ENCODE data around the gene MPDZ.

MPDZ gene

DNA sequence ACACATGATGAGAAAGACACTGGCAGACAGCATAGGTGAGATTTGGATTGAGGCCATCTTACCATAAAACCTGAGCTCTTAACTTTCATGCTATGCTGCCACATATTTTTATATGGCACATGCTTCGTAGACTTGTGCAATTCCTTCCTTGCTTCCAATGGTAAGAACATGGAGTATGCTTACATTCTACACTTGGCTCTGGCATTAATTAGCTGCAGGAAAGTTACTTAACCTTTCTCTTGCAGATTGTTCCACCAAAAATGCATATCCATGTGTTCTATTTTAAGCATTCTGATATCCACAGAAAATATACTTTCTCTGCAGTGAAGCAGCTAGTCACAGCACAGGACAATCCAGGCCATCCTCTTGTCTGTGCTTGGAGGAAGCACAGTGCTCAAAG is 119.4 kb downstream of the MPDZ start:
- Histone ChIP-seq H3K27me3 (ENCODE audit: insufficient read depth, poor library complexity, severe bottlenecking) (no peaks in the 10 kb centered on the region), H3K27ac (replicated peaks) (no peak overlapping the region), H3K4me3 (replicated peaks; ENCODE audit: insufficient read depth, low read length) (no peak overlapping the region)
- no peak for DNase-seq (ENCODE audit: low read depth in 1 of 2, low spot score in 1 of 2)
- TF ChIP-seq SPI1 (IDR thresholded peaks at IDR 0.05; ENCODE audit: borderline replicate concordance, low read depth) = no peak
- TF ChIP-seq, protein P1, sequence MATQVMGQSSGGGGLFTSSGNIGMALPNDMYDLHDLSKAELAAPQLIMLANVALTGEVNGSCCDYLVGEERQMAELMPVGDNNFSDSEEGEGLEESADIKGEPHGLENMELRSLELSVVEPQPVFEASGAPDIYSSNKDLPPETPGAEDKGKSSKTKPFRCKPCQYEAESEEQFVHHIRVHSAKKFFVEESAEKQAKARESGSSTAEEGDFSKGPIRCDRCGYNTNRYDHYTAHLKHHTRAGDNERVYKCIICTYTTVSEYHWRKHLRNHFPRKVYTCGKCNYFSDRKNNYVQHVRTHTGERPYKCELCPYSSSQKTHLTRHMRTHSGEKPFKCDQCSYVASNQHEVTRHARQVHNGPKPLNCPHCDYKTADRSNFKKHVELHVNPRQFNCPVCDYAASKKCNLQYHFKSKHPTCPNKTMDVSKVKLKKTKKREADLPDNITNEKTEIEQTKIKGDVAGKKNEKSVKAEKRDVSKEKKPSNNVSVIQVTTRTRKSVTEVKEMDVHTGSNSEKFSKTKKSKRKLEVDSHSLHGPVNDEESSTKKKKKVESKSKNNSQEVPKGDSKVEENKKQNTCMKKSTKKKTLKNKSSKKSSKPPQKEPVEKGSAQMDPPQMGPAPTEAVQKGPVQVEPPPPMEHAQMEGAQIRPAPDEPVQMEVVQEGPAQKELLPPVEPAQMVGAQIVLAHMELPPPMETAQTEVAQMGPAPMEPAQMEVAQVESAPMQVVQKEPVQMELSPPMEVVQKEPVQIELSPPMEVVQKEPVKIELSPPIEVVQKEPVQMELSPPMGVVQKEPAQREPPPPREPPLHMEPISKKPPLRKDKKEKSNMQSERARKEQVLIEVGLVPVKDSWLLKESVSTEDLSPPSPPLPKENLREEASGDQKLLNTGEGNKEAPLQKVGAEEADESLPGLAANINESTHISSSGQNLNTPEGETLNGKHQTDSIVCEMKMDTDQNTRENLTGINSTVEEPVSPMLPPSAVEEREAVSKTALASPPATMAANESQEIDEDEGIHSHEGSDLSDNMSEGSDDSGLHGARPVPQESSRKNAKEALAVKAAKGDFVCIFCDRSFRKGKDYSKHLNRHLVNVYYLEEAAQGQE (IDR thresholded peaks at IDR 0.05; ENCODE audit: insufficient replicate concordance, low read depth) = no peak
- no peak for TF ChIP-seq GABPA (IDR thresholded peaks at IDR 0.05; ENCODE audit: low read depth)
- TF ChIP-seq, protein P2, sequence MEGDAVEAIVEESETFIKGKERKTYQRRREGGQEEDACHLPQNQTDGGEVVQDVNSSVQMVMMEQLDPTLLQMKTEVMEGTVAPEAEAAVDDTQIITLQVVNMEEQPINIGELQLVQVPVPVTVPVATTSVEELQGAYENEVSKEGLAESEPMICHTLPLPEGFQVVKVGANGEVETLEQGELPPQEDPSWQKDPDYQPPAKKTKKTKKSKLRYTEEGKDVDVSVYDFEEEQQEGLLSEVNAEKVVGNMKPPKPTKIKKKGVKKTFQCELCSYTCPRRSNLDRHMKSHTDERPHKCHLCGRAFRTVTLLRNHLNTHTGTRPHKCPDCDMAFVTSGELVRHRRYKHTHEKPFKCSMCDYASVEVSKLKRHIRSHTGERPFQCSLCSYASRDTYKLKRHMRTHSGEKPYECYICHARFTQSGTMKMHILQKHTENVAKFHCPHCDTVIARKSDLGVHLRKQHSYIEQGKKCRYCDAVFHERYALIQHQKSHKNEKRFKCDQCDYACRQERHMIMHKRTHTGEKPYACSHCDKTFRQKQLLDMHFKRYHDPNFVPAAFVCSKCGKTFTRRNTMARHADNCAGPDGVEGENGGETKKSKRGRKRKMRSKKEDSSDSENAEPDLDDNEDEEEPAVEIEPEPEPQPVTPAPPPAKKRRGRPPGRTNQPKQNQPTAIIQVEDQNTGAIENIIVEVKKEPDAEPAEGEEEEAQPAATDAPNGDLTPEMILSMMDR (IDR thresholded peaks at IDR 0.05; ENCODE audit: insufficient read depth, low read length) = no peak
- TF ChIP-seq POLR2AphosphoS5 (IDR thresholded peaks at IDR 0.05; ENCODE audit: low read depth) = no peak

DNA sequence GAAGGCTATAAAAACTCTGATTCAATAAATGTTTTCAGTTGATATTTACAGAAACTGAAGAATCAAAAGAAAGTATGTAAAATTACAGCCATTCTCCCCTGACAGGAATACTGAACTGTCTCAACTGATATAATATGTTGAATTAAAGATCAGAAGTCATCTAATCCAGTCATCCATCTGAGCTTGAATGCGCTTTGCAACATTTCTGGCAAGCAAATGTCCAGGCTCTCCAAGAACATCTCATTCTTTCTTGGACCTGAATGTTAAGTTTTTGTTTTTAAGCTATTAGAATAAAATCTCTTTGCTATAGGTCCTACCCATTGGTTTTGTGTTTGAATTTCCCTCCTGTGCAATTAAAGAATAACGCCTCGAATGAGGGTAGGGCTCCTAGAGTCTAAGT is 120.5 kb downstream of the MPDZ start:
- H3K4me3 ChIP-seq (replicated peaks; ENCODE audit: insufficient read depth, low read length) = no peak overlapping the region
- no peaks in the 10 kb centered on the region for H3K27me3 ChIP-seq (ENCODE audit: insufficient read depth, poor library complexity, severe bottlenecking)
- TF ChIP-seq, protein P2 (IDR thresholded peaks at IDR 0.05; ENCODE audit: insufficient read depth, low read length) = no peak
- TF ChIP-seq, protein P1 (IDR thresholded peaks at IDR 0.05; ENCODE audit: insufficient replicate concordance, low read depth) = no peak
- TF ChIP-seq POLR2AphosphoS5 (IDR thresholded peaks at IDR 0.05; ENCODE audit: low read depth) (no peak), SPI1 (IDR thresholded peaks at IDR 0.05; ENCODE audit: borderline replicate concordance, low read depth) (no peak), GABPA (IDR thresholded peaks at IDR 0.05; ENCODE audit: low read depth) (no peak)
- no peak for DNase-seq (ENCODE audit: low read depth in 1 of 2, low spot score in 1 of 2)
- H3K27ac ChIP-seq (replicated peaks) = no peak overlapping the region

DNA sequence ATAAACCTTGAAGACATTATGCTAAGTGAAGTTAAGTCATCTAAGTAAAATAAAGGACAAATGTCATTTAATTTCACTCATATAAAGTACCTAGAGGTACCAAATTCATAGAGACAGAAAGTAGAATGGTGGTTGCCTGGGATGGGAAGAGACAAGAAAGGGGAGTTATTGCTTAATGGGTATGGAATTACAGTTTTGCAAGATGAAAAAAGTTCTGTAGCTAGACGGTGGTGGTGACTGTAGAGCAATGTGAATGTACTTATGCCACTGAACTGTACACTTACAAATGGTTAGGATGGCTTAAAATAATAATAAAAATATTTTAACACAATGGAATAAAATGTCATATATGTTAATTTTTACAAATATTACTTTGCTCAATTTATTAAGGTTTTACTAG is 128.0 kb downstream of the MPDZ start:
- DNase-seq (ENCODE audit: low read depth in 1 of 2, low spot score in 1 of 2) = no peak
- H3K27ac ChIP-seq (replicated peaks) = no peak overlapping the region
- H3K27me3 ChIP-seq (ENCODE audit: insufficient read depth, poor library complexity, severe bottlenecking) = no peaks in the 10 kb centered on the region
- TF ChIP-seq SPI1 (IDR thresholded peaks at IDR 0.05; ENCODE audit: borderline replicate concordance, low read depth) = no peak
- TF ChIP-seq, protein P1 (IDR thresholded peaks at IDR 0.05; ENCODE audit: insufficient replicate concordance, low read depth) = no peak
- no peak for TF ChIP-seq POLR2AphosphoS5 (IDR thresholded peaks at IDR 0.05; ENCODE audit: low read depth)
- TF ChIP-seq, protein P2 (IDR thresholded peaks at IDR 0.05; ENCODE audit: insufficient read depth, low read length) = no peak
- no peak for TF ChIP-seq GABPA (IDR thresholded peaks at IDR 0.05; ENCODE audit: low read depth)
- H3K4me3 ChIP-seq (replicated peaks; ENCODE audit: insufficient read depth, low read length) = no peak overlapping the region

All from HL-60 (cell line).